Stimulated activated CD8-positive, alpha-beta memory T cell treated with anti-CD3 and anti-CD28 coated beads, Interleukin-12 subunit alpha, Interleukin-12 subunit beta, amount 100 ng/mL, for 1 hour (primary cell): Measurements from ENCODE around the gene ASB10.

Source experiments
- DNase-seq: peaks from one replicate; pipeline ENCODE4 v3.0.0-alpha.2; 2020; ENCODE audit warnings: low read depth

ASB10 gene

DNA sequence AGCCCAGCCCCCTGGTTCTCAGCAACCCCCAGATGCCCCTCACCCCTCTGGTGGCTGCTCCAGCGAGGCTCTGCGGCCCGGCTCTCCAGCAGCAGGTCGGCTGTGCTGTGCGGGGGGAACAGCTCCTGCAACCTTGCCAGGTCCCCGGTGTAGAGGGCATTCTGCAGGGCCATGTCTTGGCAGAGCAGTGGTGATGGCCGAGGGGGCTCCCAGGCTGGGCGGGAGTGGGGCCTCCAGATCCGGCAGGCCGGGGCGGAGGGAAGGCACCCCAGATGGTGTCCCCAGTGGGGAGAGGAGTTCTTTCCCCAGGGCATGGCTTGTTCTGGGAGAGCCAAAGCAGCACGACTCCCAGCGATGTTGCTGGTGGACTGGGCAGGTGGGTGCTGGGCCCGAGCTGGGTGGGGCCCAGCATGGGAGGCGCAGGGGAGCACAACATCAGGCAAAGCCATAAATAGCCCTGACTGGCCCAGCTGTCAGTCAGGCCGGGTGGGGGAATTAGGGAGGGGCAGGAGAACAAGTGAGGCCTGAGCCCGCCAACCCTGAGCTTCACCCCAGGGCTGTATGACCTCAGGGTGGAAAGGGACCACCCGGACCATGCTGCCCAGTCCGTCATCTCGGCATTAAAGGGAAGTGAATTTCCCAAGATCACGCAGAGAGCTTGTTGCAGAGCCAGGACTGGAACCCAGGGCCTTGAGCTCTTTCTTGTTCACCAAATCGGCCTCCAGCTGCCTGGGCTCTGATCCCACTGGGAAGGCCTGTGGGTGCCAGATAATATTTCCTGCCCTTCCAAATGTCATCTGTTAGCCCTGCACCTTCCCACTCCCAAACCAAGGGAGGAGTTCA is 580 bp upstream of the ASB10 start:
- DNase-seq, result no peak

DNA sequence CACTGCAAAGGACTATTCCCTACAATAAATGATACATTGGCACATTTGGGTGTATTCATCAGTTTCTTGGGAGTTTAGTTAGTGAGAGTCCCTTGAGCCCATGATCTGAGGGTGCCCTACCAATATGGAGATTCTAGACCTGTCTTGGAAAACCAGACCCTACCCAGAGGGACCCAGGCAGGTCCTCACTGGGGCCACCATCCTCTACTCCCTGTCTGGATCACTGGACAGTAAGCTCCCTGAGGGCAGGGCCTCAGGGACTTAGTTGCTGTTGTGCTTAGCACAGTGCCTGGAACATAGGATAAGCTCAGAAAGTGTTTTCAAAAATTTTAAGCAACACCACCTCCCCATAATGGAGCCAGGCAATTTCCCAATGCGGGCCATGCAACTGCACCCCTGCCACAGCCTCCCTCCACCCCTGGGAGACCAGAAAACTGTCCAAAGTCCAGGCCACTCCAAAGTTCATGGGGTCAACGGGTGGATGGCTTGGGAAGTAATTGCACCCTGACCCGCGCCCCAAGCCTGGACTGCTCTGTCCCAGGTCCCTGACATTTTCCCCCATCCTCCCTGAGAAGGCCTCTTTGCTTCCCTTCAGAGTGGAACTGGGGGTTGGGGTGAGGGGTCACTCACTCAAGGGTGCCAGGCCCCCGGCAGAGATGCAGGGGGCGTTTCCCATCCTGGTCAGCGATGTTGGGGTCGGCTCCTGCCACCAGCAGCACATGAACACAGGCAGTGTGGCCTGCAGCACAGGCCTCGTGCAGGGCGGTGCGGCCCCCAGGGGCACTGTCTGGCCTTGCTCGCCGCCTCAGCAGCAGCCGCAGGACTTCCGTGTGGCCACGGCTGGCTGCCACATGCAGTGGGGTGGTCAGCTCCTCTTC is 1.0 kb downstream of the ASB10 start:
- DNase-seq, result no peak

DNA sequence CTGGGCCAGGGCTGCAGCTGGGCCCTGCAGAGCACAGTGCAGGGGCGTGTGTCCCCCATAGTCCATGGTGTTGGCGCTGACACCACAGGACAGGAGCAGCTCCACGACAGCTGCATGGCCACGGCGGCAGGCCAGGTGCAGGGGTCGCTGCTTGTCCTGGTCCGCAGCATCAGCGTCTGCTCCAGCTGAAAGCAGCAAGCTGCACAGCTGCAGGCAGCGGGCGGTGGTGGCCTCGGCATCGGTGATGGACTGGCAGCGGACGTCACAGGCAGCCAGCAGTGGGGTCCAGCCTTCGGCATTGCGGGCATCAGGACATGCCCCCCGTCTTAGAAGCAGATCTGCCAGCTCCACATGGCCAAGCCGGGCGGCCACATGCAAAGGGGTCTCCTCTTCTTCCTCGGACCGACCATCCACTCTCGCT is 6.0 kb downstream of the ASB10 start:
- no peak for DNase-seq

DNA sequence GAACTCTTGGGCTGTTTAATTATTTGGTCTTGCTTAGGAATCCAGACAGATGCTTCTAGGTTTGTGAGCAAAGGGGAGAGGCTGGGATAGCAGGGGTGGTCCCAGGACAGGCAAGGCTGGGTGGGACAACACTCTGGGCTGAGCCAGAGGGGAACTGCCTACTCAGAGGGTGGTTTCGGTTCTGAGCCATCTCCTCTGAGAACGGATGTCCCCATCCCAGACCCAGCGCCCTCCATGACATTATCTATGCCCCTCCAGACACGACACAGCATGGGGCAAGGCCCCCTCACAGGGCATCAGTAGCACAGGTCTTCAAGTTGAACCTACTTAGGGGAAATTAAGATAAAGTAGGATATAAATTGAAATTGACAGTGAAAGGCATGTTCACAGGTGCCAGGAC is 7.1 kb downstream of the ASB10 start:
- DNase-seq, result no peak

DNA sequence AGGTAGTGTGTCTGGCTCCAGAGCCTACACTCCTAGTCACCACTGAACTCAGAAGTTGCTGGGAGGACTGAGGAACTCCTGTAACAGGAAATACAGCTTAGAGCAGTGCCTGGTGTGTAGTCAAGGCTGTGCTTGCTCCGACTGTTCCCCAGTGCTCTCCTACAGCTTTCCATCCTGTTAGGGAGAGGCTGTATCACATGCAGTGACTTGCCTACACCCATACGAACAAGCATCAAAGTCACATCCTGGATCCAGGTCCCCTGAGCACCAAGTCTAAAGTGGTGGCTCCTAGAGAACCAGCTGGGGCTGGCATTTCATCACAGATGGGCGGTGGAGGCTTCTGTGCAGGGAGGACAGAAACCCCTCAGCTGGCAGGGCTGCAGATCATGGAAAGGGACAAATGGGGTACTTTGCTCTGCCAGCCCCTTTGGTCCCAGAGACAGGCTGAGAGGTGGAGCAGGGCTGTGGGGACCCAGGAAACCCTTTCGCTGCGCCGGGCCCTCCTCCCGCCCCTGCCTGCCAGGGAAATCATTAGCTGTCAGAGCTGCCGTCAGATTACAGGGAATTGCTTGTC is 7.7 kb downstream of the ASB10 start:
- DNase-seq, result no peak

DNA sequence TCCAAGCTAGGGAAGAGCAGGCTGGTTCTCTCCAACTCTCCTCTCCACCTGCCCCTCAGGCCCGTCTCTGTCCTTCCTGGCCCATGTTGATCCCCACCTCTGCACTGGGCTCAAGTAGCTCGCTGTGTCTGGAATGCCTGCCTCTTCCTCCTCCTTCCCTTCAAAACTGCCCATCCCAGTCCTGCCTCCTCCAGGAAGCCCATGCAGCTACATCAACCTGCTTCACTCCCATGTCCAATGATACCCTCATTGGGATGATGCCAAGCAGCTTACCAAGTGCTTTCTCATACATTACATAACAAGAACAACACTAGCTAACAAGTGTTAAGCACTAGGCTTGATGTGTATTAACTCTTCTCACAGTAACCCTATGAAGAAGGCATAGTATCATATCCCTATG is 8.2 kb downstream of the ASB10 start:
- no peak for DNase-seq

DNA sequence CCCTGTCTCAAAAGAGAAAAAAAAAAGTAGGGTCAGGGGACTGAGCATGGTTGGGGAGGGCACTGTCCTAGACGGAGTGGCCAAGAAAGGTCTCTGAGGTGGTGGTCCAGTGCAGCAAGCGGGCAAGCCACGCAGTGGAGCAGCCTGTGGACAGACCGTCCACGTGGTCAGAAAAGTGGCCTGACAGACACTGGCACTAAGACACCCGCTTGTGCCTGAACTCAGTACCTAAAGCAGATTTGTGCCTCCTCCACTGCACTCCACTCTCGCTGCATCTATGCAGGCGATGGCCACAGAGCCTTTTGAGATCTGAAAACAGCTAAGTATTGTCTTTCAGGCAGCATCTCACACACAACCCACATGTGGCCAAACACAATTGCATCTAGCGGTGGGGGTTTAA is 8.8 kb downstream of the ASB10 start:
- no peak for DNase-seq

DNA sequence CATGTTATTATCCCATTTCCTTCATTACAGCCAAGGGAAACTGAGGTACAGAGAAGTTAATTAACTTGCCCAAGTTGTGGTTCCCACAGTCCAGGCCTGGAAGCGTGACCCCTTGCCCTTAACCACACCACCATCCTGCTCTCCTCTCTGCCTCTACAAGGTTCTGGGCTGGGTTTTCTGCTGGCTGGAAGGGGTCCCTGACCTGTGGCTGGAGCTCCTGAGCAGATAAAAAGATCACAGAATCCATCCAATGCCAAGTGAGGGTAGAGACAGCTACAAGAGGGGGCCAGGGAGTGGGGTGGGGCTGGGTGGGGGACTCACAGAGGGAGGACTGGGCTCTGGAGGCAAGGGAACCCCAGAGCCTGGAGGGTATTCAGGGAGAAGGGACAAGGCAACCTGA is 9.7 kb downstream of the ASB10 start:
- no peak for DNase-seq

DNA sequence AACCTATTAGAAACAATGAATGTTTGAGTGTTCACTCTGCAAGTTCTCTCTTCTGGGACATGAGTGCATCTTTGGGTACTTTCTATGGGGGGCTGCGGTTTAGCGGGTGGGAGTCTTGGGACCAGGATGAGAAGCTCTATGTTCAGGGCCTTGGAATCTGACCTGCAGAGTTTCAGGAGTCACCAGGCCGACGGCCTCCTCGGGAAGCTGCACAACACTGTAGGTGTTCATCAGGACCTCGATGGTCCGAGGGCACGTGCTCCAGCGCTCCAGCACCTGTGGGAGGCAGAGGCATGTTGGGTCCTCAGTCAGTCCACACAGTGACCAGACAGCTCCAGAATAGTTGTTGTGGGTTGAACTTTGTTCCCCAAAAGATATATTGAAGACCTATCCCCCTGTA is 10.6 kb downstream of the ASB10 start:
- no peak for DNase-seq

DNA sequence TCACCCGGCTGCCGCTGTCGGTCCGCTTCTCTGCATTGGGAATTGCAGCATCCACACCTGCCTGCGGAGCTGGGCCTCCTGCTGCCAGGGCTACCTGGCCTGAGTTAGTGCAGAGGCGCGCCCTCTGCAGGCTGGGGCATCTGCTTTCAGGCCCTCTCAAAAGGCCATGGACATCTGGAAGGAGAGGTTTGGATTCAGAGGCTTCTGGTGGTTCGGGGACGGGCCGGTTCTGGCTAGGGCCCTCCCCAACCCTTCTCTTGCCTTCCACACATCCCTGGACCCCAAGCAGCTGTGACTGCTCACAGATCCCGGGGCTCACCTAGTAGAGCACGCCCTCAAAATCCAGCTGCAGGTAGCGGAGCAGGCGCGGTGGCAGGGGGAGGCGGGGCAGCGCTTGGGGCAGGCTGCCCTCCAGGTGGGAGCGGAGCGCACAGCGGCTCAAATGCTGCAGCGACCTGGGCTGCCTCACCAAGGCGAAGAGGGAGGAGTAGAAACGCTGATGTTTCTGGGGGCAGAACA is 11.2 kb downstream of the ASB10 start:
- DNase-seq, result no peak

DNA sequence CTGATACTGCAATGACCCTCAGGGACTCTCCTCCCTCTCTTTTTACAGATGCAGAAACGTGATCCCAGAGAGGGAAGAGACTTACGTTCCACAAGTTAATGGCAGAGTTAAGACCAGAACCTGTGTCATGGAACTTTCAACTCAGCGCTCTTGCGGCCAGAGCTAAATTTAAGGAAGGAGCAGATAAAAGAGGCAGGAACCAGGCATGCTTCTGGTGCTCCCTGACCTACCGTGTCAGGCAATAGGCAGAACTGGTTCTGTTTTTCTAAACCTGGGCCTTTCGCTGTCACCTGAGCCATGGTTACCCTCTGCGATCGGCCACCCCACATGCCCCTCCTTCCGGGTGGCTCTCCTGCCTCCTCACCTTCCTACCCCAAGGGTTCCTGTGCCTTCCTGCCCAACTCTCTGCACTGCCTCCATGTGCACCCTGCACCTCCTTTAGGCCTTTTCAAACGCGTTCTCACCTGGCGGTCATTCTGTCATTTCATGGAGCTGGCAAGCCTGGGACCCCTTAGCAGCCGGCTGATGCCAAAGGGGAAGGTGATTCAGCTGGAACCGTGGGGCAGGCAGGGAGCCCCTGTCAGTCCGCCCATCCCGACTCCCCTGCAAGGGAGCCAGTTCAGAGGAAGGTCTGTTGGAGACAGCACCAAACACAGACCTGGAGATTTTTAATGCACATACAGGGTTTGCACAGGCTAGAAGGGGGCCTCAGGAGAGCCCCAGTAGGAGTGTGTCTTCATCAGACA is 11.8 kb downstream of the ASB10 start:
- DNase-seq, result no peak

DNA sequence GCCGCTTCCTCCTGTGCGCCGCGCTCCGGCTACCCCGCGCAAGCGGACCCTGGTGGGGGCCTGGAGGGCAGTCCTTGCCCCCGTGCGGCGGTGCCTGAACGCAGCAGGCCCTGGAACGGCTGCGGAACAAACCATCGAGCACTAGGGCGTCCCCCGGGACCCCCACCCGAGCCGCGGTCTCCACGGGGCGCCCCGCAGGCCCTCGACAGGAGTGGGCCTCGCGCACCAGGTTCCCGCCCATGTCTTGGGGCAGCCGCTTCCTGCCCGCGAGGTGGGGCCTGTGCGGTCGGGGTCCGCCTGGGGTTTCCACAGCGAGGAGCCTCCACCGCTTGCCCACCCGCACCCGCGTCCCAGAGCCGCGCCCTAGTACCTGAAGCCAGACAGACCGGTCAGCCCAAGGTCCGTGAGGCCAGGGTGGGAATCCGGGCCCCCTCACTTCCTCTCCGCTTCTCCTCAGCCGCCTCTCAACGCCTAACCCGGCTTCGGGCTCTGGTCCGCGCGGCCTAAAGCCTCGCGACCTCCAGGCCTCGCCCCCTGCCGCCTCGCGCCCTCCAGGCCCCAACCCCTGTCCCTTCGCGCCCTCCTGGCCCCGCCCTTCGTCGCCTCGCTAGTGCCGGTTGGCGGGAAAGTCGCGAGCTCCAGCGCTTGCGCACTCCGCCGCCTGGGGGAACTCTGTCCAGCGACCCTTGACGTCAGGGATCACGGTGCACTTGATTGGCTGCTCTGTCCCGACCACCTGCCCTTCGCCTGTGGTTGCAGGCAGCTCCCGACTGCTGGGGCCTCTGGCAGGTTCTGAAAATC is 12.6 kb downstream of the ASB10 start:
- no peak for DNase-seq

DNA sequence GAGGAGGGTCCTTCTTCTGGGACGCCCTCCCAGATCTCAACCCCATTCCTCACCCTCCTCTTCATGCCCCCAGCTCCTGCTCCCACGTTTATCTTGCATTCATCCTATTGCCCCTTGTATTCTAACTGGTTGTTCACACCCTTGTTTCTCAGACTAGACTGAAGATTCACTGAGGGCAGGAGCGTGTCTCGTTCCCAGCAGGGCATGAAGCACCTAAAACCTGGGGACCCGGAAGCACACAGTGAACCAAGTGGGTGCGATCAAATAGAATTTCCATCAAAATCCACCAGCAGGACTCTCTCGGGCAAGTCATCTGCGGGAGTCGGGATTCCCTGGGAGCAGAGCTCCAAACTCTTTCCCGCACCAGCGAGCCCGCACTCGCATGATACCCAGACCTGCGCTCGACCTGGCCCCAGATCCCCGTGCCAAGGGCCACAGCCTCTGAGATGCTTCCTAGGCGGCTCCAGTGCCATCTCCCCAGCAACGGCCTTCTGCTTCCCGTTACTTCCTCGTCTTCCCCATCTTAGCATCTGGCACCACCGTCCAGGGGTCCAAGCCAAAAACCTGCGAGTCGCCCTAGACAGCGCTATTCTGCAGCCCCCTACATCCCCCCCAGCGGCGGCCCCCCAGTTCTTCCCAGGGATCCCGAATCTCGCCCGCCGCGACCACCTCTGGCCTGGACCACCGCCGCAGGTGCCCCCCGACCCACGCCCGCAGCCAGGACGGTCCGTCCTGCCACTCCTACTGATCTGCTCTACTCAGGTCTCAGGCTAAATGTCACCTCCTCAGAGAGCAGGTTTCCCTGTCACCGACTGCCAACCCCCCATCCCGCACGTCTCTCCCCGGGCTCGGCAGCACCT is 13.4 kb downstream of the ASB10 start:
- no peak for DNase-seq

DNA sequence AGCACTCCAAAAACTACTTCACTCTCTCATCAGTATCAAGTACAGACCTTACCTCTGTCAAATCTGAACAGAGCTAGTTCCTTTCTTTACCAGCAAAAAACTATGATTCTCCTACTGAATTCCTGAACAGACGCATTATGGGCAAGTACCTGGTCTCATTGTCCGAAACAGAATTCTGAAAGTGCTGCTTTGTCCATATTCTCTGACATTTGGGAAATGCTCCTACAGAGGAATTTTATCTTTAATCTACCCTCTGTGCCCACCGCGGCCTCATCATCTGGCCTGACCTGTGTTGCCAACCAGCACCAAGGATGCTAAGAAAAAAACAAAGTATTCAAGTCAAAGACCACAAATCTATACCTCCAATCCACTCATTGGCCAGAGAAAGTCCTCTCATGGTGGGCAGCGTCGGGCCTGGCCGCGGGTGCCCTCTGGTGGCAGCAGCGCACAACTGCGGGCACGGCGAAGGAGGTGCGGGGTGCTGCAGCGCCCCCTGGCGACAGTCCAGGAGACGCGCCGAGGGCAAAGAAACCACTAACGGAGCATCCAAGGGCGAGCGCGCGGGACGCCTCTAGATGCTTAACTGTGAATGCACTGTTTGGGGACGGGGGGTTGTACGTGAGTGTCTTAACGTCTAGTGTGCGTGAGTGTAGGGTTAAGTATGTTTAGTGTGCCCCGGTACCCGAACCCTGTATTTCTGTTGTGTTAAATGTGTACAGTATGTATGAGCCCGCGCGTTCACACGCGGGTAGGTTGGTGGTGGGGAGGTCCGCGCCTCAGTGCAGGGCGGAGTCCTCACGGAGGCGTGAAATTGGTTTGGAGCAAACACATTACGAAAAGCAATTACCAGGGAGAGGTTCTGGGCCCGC is 14.5 kb downstream of the ASB10 start:
- peak; percentile 64 for DNase-seq

DNA sequence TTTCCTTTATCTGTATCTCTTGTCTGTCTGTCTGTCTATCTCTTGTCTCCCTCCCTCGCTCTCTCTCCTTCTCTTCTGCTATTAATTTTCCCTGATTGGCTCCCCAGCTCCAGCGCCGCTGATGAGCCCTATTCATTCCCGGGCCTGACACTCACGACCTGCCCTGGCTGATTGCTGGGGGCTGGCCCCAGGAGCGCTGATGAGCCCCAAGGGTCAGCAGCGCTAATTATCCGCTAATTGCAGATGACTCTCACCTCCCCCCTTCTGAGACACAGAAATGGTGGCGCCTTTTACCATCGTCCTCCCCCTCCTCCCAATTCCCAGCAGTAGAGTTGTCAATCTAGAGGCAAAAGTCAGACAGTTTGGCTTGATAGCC is 18.3 kb downstream of the ASB10 start:
- no peak for DNase-seq

DNA sequence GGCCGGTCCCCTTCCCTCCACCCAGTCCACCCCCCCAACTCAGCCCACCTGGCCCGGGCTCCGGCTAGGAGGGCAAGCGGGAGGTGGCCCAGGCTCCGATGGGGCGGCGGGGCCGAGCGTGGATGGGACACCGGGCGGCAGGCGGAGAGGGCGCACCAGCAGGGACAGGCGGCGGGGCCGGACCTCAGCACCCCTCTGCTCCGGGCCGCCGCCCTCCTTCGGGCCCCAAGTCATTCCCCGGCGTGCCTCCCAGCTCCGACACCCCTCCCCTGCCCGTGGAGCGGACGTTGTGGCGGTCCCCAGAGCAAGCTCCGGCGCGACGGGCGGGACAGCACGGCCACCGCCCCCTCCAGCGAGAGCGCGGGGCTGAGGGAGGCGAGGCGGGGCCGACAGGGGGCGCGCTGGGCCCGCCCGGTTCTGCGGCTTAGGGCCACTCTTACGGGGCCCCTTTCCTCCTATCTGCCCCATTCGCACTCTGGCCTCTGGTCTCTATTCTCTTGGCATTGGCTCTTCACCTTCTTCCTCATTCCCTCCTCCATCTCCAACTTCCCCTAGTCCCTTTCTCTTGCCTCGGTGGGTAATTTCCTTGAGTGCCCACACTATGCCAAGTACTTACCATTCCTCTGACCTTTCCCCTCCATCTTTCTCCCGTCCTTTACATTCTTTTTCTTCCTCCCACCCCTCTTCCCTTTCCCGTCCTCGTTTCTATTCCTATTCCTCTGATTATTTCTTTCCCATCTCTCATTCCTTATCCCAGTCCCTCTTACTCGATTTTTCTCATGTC is 18.9 kb downstream of the ASB10 start:
- peak; percentile 29 for DNase-seq

DNA sequence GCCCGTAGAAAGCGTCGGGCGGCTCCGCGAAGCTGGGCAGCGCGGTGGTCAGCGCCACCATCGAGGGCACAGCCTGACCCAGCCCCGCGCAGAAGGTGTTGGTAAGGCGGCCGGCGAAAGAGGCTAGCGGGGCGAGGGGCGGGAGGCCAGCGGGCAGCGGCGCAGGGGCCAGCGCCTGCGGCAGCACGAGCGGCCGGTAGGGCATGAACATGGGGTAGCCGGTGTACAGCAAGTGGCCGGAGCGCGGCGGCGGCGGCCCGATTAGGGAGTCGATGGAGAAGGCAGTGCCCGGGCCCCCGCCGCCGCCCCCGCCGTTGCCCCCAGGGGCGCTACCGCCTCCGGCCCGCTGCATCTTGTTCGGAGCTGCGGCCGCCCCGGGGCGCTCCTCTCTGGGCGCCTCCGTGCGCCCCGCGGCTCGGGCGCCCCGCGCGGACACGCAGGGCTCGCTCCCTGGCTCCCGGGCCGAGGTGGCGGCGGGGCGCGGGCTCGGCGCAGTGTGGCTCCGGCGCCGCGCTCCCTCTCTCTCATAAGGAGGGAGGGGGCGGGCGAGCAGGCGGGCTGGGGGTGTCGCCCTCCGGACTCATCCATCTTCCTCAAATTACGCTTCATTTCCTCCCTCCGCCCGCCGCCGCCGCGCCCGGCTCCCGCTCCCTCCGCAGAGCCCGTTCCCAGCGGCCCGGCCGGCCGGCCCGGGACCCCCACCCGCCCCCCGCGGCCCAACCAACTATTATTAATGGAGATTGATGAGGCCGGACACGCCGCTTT is 19.7 kb downstream of the ASB10 start, which contains the start of gene GBX1:
TSS of gene GBX1 (minus strand) at position 498 of the 765 bp plus-strand sequence. CDS start at position 352, 146 bp downstream.
- DNase-seq, result no peak
